ENCODE results near the gene PTPRJ. TPM values are rescaled to one million over a fixed set of nuclear protein-coding genes. Genes with fewer than 3 reads are reported as not detected.
"Not testable (repeated sequence)": the region's sequence is repeated elsewhere in the genome, so short reads cannot be mapped to it uniquely, and the experiment has no call there.

PTPRJ gene
- total RNA-seq, 1 experiment from 2014 or later: 0.30 TPM

DNA sequence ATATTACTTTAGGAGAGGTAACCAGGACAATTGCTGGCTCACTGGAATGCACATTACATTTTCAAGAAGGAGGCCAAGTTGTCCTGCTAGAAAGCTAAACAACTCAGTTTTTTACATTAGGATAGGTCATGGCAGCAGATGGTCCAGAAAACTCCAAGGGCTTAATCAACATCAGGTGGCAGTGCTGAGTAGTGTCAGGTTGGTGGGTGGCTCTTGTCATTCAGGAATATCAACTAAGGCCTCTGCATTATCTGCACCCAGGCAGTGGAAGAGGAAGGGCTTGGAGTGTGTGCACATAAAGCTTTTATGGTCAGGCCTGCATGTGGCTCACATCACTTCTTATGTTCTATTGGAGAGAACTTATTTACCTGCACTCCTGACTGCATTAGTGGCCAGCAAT is 204.1 kb downstream of the PTPRJ start:
- TF ChIP-seq, protein P1, sequence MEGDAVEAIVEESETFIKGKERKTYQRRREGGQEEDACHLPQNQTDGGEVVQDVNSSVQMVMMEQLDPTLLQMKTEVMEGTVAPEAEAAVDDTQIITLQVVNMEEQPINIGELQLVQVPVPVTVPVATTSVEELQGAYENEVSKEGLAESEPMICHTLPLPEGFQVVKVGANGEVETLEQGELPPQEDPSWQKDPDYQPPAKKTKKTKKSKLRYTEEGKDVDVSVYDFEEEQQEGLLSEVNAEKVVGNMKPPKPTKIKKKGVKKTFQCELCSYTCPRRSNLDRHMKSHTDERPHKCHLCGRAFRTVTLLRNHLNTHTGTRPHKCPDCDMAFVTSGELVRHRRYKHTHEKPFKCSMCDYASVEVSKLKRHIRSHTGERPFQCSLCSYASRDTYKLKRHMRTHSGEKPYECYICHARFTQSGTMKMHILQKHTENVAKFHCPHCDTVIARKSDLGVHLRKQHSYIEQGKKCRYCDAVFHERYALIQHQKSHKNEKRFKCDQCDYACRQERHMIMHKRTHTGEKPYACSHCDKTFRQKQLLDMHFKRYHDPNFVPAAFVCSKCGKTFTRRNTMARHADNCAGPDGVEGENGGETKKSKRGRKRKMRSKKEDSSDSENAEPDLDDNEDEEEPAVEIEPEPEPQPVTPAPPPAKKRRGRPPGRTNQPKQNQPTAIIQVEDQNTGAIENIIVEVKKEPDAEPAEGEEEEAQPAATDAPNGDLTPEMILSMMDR (IDR thresholded peaks at IDR 0.05; ENCODE audit: unreplicated experiment): no peak
- H3K4me1 Mint-ChIP-seq (ENCODE audit: insufficient read depth, unreplicated experiment): no peaks in the 10 kb centered on the region
- no TSS peak for BruUV-seq (replicated peaks)
- intact Hi-C loops (cut with micrococcal nuclease): no loop called here
- ChIA-PET POLR2A (no interaction called here), CTCF (interaction anchor here (1.4 to 4.7 kb wide), 2 partner anchors 12 to 1342 kb away, joined by 3 to 34 read pairs; no protein-coding TSS in a partner anchor)
- H3K27me3 Mint-ChIP-seq (ENCODE audit: insufficient read depth, unreplicated experiment): no peaks in the 10 kb centered on the region
- H3K4me3 Mint-ChIP-seq (ENCODE audit: unreplicated experiment): no peak overlapping the region
- DNase-seq (ENCODE audit: unreplicated experiment): no peak
- no peak overlapping the region for H3K27ac Mint-ChIP-seq (ENCODE audit: low read depth, unreplicated experiment)
- no peaks in the 10 kb centered on the region for H3K9me3 Mint-ChIP-seq (ENCODE audit: unreplicated experiment)
- no peaks in the 10 kb centered on the region for H3K36me3 Mint-ChIP-seq (ENCODE audit: insufficient read depth, unreplicated experiment)

DNA sequence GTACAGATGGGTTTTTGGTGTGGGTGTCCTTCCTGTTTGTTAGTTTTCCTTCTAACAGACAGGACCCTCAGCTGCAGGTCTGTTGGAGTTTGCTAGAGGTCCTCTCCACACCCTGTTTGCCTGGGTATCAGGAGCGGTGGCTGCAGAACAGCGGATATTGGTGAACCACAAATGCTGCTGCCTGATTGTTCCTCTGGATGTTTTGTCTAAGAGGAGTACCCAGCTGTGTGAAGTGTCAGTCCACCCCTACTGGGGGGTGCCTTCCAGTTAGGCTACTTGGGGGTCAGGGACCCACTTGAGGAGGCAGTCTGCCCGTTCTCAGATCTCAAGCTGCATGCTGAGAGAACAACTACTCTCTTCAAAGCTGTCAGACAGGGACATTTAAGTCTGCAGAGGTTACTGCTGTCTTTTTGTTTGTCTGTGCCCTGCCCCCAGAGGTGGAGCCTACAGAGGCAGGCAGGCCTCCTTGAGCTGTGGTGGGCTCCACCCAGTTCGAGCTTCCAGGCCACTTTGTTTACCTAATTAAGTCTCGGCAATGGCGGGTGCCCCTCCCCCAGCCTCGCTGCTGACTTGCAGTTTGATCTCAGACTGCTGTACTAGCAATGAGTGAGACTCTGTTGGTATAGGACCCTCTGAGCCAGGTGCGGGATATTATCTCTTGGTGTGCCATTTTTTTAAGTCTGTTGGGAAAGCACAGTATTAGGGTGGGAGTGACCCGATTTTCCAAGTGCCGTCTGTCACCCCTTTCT is 210.7 kb downstream of the PTPRJ start:
- BruUV-seq (replicated peaks); H3K4me3 Mint-ChIP-seq (ENCODE audit: unreplicated experiment); H3K9me3 Mint-ChIP-seq (ENCODE audit: unreplicated experiment); H3K4me1 Mint-ChIP-seq (ENCODE audit: insufficient read depth, unreplicated experiment); H3K36me3 Mint-ChIP-seq (ENCODE audit: insufficient read depth, unreplicated experiment); DNase-seq (ENCODE audit: unreplicated experiment); H3K27me3 Mint-ChIP-seq (ENCODE audit: insufficient read depth, unreplicated experiment); intact Hi-C loops (cut with micrococcal nuclease); POLR2A ChIA-PET; H3K27ac Mint-ChIP-seq (ENCODE audit: low read depth, unreplicated experiment): not testable (repeated sequence)
- CTCF ChIA-PET: interaction anchor here (1.1 kb wide), 1 partner anchor 18 kb away, joined by 5 read pairs; no protein-coding TSS in a partner anchor

DNA sequence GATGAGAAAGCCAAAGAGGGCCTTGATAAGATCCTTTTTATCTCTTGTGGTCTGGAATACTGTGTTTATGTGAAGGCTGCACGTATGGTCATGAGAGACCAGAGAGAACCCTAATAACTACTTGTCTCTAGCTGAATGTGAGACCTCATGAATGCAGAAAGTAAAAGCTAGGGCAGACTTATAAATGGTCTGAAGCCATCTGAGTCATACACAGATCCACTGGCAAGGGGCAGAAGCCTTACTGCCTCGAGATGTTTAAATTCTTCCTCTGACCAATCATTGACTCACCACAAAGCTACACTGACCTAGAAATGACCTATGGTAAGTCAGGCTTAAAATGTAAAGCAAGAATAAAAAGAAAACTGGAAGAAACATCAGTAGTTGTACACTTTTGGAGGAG is 213.5 kb downstream of the PTPRJ start:
- ChIA-PET POLR2A (no interaction called here), CTCF (no interaction called here)
- no peak overlapping the region for H3K4me3 Mint-ChIP-seq (ENCODE audit: unreplicated experiment)
- no peaks in the 10 kb centered on the region for H3K4me1 Mint-ChIP-seq (ENCODE audit: insufficient read depth, unreplicated experiment)
- TF ChIP-seq, protein P1 (IDR thresholded peaks at IDR 0.05; ENCODE audit: unreplicated experiment): no peak
- DNase-seq (ENCODE audit: unreplicated experiment): no peak
- H3K9me3 Mint-ChIP-seq (ENCODE audit: unreplicated experiment): peaks cover 21% of the 10 kb centered on the region
- BruUV-seq (replicated peaks): no TSS peak
- no peak overlapping the region for H3K27ac Mint-ChIP-seq (ENCODE audit: low read depth, unreplicated experiment)
- no peaks in the 10 kb centered on the region for H3K36me3 Mint-ChIP-seq (ENCODE audit: insufficient read depth, unreplicated experiment)
- no peaks in the 10 kb centered on the region for H3K27me3 Mint-ChIP-seq (ENCODE audit: insufficient read depth, unreplicated experiment)
- intact Hi-C loops (cut with micrococcal nuclease): no loop called here

DNA sequence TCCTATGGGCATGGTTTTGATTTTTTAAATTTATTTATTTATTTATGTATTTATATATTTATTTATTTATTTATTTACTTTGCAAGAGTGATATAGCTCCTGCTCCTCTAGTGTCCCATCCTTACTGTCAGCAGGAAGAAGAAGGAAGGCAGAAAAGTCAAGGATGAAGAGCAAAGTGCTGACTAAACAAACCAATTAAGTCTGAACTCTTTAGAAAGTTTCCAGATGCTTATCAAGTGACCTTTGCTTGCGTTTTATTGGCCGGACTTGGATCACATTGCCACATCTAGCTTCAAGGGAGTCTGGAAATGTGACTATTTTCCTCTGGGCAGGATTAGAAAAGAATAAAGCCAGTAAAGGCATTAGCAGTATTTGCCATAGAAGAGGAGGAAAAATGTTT is 227.5 kb downstream of the PTPRJ start:
- intact Hi-C loops (cut with micrococcal nuclease): no loop called here
- POLR2A ChIA-PET: no interaction called here
- no peak for DNase-seq (ENCODE audit: unreplicated experiment)

More for the DNA sequence above, 227.5 kb downstream of the PTPRJ start:
- no peaks in the 10 kb centered on the region for H3K4me1 Mint-ChIP-seq (ENCODE audit: insufficient read depth, unreplicated experiment)
- no peak overlapping the region for H3K4me3 Mint-ChIP-seq (ENCODE audit: unreplicated experiment)
- CTCF ChIA-PET: no interaction called here
- no peaks in the 10 kb centered on the region for H3K36me3 Mint-ChIP-seq (ENCODE audit: insufficient read depth, unreplicated experiment)
- BruUV-seq (replicated peaks): no TSS peak
- no peaks in the 10 kb centered on the region for H3K27me3 Mint-ChIP-seq (ENCODE audit: insufficient read depth, unreplicated experiment)
- TF ChIP-seq, protein P1 (IDR thresholded peaks at IDR 0.05; ENCODE audit: unreplicated experiment): no peak
- H3K9me3 Mint-ChIP-seq (ENCODE audit: unreplicated experiment): no peaks in the 10 kb centered on the region
- H3K27ac Mint-ChIP-seq (ENCODE audit: low read depth, unreplicated experiment): no peak overlapping the region

Data from MCF 10A (cell line).